Activated naive CD8-positive, alpha-beta T cell treated with anti-CD3 and anti-CD28 coated beads, Interleukin-2, amount 50 U/mL, for 16 hours (primary cell): ENCODE measurements around the gene NRP2.

Experiments used
- DNase-seq: peaks from one replicate; pipeline ENCODE4 v3.0.0-alpha.2; 2020; ENCODE audit warnings: low read depth, low spot score

The NRP2 gene

DNA sequence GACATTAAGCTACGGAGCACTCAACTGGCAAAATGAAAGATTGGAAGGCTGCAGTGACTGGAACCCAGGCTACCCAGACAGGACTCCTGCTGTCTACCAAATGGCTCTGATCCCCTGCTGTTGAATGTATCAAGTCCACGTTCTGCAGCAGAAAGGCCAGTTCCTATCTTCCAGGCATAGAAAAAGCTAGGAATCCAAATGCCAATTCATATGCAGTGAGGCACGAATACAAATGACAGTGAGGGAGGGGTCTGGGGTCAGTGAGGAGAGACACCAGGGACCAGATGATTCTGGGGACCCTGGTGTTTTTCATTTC lies 5.3 kb downstream of the NRP2 start:
- DNase-seq, result no peak

- no peak for DNase-seq
Observed at GRCh38 chr2:205688417-205689200, 6.3 kb downstream of the NRP2 start.

- no peak for DNase-seq
Observed at GRCh38 chr2:205689820-205690219, 7.5 kb downstream of the NRP2 start.

DNA sequence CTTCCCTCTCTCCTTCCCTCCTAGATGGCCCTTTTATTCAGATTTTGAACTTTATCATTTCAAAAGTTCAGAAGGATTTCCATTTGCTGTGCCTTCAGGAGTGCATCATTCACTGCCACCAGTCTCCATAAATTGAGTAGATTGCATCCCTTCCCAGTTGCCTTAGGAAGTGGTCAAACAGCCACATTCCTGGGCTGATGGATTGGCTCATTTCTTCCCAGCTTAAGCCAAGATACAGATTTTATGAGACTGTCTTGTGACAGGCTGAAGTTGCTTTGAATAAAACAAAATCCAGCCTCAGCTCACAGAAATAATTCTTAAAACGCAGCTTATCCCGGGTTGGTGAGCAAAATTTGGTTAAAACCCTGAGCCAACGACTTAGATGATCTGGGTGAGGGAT lies 9.8 kb downstream of the NRP2 start:
- DNase-seq, result no peak

- DNase-seq, result no peak
Observed at GRCh38 chr2:205694256-205694655, 12.0 kb downstream of the NRP2 start.

DNA sequence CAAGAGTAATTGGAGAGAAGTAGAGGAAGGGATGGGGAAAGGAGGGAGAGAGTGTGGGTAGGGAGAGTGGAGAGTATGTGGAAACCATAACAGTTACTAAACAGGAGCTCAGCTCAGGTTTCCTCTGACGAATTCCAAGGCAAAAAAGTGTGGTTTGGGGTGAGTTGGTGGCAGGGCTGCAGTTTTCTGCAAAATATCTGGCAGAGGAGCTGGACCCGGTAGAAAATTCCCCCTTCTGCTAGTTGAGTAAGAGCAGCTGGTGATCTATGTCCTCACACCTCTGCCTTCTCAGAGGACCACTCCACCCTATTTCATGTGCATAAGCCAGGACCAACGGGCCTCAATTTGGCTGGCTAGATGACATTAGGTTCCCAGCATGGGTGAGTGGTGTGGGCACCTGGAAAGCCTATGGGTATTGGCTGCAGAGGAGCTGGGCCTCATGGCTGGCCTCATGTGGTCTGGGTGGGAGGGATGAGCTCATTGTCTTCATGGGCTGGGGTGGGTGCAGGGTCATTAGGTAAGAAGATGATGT lies 13.2 kb downstream of the NRP2 start:
- no peak for DNase-seq

- no peak for DNase-seq
Observed at GRCh38 chr2:205696331-205696926, 14.1 kb downstream of the NRP2 start.

DNA sequence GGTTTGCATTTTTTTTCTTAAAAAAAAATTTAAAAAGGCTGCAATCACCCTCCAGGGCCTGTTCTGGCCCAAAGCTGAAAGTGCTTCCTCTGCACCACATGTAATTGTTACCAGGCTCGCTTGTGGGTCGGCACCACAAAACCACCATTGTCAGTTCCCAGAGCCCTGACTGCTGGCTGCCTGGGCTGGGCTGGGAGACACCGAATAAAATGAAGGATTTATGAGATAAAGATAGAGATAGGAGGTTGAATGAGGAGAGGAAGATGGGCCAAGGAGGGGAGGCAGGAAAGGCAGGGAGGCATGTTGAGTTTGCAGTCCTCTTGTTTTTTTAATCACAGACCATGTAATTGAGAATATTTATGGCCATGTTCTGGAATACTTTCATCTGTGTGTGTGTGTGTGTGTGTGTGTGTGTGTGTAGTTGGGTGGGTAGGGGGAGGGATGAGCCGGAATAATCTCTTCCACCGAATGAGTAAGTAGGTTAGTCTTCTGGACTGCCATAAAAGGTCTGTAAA lies 14.7 kb downstream of the NRP2 start:
- no peak for DNase-seq

DNA sequence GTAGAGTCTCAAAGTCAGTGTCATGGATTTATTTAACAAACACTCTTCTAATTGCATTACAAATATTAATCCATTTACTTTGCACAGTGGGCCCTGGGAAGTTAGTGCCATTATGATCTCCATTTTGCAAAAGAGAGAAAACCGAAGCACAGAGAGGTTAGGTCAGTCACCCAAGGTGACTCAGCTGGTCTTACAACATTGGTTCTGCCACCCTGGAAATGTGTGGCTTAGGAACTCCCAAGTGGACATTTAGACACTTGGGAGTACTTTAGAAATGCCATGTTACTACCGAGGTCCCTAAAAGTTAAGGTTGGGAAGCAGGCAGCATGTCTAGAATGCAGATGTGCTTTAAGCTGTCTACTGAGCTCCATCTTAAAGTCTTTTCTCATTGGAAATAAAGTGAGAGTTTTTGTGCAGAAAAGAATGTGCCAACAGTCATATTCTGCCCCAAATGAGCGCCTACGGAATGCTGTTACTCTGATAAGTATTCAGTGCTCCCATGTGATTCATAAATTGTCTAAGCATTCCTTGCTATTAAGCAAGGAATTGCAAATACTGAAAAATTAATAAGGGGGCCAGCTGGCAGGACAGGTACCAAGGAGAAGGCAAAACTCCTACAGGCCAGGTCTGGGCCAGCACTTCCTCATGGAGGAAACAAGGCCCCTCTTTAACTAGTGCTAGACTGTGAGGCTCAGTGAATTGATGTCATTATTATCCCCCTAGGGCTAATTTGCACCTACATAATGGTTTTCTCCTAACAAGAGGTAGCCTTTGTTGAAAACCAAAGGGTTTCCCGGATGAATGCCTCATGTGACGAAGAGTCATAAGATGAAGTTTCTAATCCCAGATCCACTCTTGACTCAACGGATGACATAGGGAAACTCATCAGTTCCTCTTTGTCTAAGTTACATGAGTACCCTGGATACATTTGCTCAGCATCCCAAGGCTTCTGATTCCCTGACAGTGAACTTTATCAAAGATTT lies 16.3 kb downstream of the NRP2 start:
- no peak for DNase-seq

GRCh38 chr2:205699515-205700289 lies 17.4 kb downstream of the NRP2 start:
- no peak for DNase-seq

DNA sequence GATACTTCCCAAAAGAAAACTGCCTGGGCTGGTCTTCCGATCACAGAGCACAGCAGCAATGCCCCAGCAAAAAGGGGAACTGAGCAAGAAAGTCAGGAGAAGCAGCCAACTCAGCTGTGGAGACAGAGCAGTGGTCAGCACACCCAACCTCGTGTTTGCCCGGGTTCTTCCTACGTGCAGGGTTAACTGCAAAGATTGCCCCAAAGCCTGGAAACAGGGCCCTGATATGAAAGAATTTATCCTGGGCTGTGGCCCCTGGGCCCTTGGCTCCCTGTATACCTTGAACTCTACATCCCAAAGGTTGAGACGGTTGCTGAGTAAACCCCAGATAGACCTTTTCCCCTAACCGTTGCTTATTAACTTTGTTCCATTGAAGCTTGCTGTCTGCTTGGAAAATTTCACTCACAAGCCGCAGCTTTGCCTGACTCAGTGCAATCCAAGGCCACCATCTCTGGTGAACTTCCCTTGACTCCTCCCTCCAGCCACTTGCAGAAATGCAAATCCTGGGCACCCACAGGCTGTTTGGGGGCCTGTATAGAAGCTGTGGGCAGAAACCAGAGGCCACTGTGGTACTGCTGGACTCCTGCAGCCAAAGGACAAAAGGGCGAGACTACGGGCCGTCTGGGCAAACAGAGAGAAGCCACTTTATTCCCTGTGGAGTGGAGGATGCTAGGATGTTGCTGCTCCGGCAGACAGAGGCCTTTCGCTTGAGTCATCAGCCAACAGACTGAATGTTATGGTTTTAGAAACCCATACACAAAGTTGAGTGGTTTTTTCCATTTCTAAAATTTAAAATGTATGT lies 18.2 kb downstream of the NRP2 start:
- DNase-seq, result no peak

DNA sequence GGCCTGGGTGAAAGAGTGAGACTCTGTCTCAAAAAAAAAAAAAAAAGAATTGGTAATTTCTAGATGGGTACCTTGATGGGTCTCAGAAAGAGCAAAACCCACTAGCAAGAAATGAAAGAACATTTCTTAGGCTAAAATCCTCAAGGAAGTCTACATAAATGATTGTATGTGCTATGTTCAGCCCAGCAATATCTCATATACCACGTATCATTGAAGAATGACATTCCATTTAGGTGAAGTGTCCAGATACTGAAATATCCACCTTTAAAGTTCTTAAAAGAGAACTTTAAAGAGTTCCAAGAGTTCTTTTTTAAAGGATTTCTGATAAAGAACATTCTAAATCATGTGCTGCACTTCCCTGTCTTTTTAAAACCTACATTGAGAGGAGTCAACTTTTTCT lies 19.2 kb downstream of the NRP2 start:
- DNase-seq, result no peak

DNA sequence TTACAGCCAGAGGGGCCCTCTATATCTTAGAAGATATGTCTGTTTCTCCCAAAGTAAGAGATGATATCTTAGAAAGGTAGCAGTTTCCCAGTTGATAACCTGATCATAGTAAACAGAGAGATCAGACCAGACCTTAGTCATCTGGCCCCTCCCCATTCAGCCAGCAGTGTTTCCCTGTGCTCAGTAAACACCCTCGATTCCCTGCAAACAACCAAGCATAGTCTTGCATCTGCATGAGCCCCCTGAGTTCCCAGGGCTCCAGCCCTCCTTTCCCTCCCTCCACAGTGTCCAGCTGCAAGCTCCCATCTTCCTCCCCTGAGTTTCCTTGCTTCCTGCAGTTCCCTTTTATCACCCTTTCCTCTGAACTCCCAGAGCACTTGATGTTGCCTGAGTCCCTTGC lies 20.3 kb downstream of the NRP2 start:
- DNase-seq, result no peak

GRCh38 chr2:205703471-205704126 lies 21.3 kb downstream of the NRP2 start:
- no peak for DNase-seq

- no peak for DNase-seq
Observed at GRCh38 chr2:205704127-205704741, 21.9 kb downstream of the NRP2 start.

GRCh38 chr2:205705511-205706349 lies 23.4 kb downstream of the NRP2 start:
- no peak for DNase-seq

DNA sequence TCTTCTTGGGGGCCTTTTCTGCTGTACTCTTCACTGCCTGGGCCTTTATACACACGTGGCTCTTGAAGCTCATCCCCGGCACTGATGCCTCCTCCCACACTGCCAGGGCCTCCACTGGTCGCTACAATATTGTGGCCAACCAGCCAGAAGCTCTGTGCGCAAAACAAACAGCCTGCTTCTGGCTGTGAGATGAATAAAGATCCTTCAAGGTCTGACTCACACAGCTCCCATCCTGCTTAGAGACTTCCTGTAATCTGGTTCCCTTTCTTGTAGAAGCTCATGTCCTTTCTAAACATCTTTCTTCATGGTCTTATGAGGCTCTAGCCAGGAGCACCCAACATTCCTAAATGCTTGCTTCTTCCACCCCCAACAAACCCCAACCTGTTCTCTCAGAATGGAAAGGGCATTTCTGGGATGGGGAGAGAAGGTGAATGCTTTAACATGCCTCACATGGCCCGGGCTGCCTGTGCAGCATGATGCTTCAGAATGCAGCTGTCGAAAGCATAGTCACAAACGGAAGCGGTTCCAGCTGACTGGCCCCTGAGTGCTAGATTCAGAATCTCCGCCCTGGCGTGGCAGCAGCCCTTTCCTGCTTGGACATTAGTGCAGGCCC lies 24.6 kb downstream of the NRP2 start:
- no peak for DNase-seq

DNA sequence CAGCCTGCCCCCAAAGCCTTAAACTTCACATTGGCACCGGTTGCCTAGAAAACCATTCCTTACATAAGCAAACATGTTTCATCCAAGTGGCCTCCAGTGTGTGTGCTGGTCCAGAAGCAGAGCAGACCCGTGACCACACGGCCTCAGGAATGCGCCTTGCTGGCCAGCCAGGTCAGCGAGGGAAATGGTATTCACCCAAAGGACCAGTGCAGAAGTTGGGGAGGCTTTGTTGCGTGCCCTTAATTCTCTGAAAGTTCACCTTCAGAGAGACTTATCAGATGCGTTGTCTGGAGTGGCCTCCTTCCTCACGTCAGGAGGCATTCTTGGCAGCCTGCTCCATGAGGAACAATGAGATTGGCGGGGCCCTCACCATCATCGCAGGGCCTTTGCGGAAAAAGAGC lies 25.9 kb downstream of the NRP2 start:
- DNase-seq, result no peak
